HG02938 (cell line): Measurements from ENCODE around the gene FNDC3B.

Source experiments
- ATAC-seq: cut with Tn5 transposase; IDR thresholded peaks from one replicate; pipeline ENCODE4 v1.9.1; 2021; ENCODE audit warnings: mild to moderate bottlenecking, moderate library complexity; ENCODE audit not compliant: unreplicated experiment

FNDC3B gene

GRCh38 chr3:172321035-172321434 lies 281.7 kb downstream of the FNDC3B start:
- no peak for ATAC-seq

- no peak for ATAC-seq
Observed at GRCh38 chr3:172323894-172324610, 284.7 kb downstream of the FNDC3B start.

DNA sequence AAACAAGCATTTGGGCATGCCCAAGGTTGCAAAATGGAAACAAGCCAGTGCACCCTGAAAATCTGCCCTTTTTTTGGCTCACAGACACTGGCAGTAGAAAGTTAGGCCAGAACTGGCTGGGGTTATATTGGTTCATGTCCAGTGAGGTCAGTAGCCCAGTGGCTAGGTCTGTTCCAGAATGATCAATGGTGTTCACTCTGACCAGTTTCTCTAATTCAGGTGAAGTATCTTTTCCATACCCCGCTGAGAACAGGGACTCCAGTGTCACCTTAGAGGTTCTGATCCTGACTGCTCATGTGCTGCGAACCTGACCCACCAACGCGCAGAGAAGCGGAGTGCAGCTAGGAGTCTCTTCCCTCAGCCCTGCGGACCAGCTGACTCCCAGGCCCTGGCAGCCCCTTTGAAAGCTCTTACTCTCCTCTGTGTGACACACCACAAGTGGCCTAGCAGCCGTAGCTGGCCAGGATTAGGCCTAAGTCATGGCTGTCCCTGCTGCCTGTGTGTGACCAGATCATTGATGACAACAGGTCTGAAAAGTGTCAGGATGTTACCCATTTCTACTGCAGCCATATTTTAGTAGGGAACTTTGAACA lies 285.3 kb downstream of the FNDC3B start:
- ATAC-seq = no peak

DNA sequence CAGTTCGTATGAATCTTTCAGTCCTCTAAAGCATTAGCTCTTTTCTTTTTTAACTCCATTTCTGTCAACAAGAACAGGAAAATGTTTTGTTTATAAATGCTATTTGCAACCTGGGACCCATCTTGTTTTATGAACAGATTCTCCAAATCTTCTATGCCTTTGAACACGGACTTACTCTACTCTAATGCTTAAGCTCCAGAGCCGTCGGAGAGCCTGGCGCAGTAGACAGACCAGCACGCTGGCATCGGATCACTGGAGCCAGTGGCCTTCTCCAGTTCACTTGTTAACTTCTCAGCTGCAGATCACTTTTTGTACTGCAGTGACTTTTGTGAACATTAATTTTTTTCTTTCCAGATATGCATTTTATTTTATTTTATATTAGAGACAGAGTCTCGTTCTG lies 286.1 kb downstream of the FNDC3B start:
- no peak for ATAC-seq

GRCh38 chr3:172326993-172327392 lies 287.6 kb downstream of the FNDC3B start:
- ATAC-seq = no peak

GRCh38 chr3:172328282-172328681 lies 288.9 kb downstream of the FNDC3B start:
- ATAC-seq = no peak

DNA sequence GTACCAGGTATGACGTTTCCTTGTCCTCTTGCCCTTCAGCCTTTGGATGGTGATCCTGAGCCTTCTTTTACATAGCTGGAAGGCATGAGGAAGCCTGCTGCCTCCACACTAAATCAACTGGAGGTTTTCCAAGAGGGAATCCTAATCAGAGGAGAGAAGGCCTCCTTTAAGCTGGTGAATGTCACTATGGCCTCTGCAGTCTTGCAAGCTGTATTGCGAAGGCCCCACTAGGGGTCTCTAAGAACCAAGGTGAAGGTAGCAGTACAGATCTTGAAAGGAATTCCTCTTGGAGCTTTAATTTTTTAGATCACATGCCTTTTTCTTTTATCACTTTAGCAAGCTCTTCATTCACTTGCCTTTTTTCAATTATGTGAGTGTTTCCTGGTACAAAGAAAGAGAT lies 289.7 kb downstream of the FNDC3B start:
- no peak for ATAC-seq

GRCh38 chr3:172330413-172330812 lies 291.0 kb downstream of the FNDC3B start:
- ATAC-seq = no peak

DNA sequence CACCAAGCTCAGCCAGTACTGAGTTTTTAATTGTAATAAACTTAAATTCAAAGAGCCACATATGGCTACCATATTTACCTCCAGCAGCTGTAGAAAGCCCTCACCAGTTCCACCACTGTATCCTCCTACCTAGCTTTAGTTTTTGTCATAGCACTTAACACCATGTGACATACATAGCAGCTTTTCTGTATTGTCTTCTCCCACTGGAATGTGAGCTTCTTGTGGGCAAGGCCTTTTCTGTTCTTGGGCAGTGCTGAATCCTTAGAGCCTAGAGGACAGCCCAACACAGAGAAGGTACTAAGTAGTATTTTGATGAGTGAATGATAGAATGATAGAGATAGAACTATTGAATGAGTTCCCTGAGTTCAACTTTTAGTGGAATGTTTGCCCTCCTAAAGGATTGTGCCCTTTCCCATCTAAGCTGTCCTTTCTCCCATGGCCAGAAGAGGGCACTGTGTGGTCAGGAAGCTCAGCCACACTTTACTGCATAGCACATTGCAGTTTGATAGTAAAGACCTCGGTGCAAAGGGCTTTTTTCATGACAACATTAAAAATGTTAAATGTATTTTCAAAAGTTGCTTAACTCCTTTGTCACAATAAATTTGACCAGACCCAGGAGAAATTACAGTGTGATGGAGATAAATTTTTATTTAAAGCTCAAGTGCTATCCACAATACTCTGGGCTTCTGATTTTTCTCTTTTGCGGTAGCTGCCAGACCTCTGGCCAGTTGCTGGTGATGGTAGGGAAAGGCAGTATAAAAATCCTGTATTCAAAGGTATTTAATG lies 293.1 kb downstream of the FNDC3B start:
- ATAC-seq = peak; percentile 81

DNA sequence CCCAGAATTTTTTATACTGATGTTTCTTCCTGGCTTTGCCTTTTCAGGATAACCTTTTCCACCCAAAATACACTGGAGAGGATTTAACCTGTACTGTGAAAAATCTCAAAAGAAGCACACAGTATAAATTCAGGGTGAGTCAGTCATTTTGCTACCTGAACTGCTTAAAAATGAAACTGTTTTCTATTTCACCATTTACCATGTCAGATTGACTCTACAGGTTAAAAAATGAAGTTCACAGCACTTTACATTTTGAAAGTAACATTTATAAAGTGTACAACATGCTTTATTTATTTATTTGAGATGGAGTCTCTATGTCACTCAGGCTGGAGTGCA lies 293.6 kb downstream of the FNDC3B start:
- no peak for ATAC-seq

DNA sequence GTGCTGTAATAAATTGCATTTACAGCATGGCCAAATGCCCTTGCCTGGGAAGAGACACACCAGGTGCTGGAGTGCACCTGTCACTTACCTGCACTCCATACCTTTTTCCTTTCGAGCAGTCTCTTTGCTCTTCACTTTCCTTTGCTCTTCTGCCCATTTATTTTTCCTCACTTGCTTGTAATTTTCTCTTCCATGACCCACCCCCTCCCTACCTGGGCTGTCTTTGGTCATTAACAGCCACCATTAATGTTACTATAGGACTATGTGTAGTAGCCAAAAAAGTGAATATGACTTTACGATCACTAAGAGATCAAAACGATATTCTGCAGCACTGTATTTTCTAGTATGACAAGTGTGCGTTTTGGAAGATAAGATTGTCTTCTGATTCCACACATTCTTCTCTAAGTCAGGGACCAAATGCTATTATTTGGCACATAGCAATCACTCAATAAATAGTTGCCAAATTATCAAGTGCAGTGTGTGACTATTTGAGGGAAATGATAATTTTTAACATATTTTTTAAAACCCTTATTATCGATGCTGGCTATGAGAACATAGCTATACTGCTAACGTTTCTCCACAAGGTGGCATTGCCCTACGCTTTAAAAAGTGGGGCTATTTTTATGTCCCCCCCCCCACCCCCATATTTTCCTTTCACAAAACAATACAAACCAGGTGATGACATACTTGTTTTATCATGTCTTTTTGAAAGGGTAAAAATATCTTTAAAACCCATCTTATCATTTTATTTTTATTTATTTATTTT lies 294.5 kb downstream of the FNDC3B start:
- no peak for ATAC-seq

DNA sequence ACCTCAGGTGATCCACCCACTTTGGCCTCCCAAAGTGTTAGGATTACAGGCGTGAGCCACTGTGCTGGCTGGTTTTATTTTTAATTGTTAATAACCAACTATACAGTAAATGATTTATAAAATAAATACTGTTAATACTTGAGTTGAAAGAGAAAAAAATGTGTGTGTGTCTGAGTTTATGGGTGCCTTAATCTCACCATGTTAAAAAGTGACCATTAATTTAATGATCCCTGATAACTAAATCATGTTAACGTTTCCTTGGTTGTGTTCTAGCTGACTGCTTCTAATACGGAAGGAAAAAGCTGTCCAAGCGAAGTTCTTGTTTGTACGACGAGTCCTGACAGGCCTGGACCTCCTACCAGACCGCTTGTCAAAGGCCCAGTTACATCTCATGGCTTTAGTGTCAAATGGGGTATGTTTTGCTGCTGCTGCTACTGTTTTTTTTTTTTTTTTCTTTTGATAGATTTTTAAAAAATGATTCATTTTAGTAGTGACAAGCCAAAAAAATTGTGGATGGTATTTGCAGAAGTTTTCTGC lies 295.4 kb downstream of the FNDC3B start:
- no peak for ATAC-seq

DNA sequence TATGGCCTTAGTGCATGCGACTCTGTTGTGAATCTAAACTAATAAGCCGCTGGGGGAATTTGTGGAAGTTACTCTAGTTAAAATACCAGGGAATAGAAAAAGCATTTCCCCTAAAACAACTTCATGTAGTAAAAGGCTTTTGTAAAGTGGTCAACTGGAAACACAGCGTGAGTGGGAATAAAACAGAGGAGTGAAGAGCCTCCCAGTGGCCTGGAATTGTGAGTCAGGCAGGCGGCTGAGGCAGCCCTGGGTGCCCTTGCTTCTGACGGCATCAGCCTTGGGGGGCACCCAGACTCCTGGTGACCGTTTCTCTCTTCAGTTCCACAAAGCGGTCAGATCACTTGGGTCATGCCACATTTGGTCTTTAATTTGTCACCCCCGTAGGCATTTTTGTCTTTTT lies 300.5 kb downstream of the FNDC3B start:
- ATAC-seq = no peak

DNA sequence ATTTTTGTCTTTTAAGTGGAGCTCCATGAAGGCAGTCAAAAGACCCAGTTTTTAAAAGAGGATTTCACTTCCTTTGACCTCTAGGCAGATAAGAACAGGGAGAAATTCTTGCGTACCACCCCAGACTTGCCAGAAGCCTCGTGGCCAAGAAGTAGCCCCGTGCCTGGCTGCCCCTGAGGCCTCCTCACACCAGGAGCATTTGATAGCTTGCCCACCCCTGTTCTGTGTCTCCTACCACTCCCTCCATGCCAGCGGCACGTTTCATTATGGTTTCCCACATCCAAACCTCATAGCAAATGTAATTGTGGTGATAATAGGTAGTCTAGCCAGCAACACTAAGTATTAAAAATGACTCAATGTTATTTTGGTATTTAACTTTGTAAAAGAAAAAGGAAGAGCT lies 301.2 kb downstream of the FNDC3B start:
- ATAC-seq = no peak

GRCh38 chr3:172341482-172342059 lies 302.2 kb downstream of the FNDC3B start:
- ATAC-seq = peak; percentile 71

DNA sequence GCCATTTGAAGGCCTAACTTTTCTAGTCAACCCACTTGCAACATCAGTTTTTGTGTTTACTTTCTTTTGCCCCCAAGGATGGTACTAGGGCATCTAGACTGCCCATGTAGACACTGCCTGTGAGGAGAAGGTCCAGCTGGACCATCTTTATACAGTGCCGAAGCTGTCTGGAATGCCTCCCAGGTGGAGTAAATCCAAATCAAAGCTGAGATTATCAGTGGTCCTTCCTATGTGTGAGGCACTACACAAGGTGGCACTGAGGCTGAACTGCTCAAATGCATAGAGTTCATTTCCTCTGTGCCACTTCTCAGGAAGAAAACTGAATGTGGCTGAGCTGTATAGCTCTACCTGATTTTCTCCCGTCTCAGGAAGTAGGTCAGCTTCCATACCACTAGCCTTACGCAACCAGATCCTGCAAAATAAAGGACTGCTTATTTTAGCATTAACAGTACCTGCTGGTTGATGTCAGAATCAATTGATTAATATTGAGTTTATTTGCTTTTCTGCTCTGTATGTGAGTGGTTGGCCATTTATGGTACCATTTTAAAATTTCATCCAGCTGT lies 302.8 kb downstream of the FNDC3B start:
- no peak for ATAC-seq

DNA sequence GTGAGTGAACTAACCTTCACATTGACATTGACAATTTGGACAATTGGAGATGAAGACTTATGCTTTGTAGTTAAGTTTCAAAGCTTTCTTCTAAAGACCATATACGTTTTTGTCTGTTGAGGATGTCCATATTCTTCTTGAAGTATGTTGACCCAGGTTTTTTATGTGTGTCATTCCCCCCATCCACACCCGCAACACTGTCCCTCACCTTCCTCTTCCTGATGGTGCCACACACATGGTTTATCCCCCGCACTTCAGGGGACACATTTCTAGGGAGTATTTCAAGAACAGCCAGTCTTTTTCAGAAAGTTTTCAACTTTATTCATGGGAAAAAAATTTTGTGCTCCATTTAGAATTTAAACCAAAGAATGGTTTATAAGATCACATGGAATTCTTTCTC lies 303.7 kb downstream of the FNDC3B start:
- no peak for ATAC-seq

- ATAC-seq = no peak
Observed at GRCh38 chr3:172343979-172344378, 304.6 kb downstream of the FNDC3B start.

- no peak for ATAC-seq
Observed at GRCh38 chr3:172346161-172346560, 306.8 kb downstream of the FNDC3B start.

DNA sequence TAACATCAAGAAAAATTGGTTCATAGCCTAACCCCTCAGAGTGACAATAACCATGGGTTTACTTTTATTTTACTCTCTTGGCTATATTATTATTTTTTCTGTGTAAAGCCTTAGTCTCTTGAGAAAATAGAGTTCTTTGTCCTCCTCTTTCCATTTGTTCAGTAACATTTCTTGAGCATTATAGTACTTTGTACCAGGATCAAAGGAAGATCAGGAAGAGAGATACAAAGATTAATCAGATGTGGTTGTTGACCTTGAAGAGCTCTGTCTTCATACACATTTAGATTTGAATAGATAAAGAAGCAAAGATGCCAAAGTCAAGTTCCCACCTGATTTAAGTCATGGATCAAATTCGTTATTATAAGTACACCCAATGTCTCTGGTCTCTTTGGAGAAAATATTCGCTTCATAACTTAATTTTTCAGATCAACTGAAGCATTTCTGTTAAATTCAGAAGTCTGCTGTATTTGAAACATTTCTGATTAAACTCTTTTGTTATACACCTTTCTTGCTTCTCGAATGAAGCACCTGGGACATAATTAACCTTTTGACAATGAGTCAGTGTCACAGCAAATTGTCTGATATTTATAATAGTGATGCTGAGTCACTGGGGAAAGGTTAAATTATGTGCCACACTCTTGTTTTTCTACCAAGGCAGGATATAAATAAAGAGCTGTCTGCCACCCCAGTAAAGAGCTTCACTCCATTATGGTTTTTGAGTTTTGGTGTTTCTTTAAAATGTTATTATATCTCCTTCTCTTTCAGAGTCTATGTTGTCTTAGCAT lies 308.7 kb downstream of the FNDC3B start:
- no peak for ATAC-seq
